ENCODE results near the gene ULK4. TPM values are rescaled to one million over a fixed set of nuclear protein-coding genes. Genes with fewer than 3 reads are reported as not detected.

ULK4 gene
- total RNA-seq, 2 experiments from 2014 or later, result 21.0 to 21.6 TPM

DNA sequence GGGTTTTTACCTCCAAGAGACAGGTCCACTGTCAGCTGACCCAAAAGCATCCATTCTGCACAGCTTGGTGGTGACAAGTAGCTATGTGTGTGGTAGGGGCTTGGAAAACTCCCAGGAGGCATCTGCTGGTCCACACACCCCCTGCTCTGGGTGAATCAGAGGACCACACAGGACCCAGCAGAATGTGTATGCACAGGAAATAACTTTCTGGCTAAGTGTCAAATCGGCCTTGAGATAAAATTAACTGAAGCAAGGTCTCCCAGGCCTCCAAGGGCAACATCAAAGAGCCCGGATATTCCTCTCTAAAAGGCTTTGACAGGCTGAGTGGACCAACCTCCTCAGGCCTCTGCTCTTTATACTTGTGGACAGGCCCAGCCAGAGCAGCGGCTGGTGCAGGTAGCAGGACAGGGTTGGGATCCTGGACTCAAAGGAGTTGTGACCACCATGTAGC lies 696.1 kb downstream of the ULK4 start:
- H3K27ac Mint-ChIP-seq, result no peak overlapping the region
- no peaks in the 10 kb centered on the region for H3K9me3 Mint-ChIP-seq
- POLR2A ChIA-PET, result no interaction called here
- no peaks in the 10 kb centered on the region for H3K4me1 Mint-ChIP-seq
- H3K4me3 Mint-ChIP-seq, result no peak overlapping the region
- H3K27me3 Mint-ChIP-seq, result no peaks in the 10 kb centered on the region
- H3K36me3 Mint-ChIP-seq (ENCODE audit: low read depth), result no peaks in the 10 kb centered on the region
- CTCF ChIA-PET, result no interaction called here
- DNase-seq, result no peak

DNA sequence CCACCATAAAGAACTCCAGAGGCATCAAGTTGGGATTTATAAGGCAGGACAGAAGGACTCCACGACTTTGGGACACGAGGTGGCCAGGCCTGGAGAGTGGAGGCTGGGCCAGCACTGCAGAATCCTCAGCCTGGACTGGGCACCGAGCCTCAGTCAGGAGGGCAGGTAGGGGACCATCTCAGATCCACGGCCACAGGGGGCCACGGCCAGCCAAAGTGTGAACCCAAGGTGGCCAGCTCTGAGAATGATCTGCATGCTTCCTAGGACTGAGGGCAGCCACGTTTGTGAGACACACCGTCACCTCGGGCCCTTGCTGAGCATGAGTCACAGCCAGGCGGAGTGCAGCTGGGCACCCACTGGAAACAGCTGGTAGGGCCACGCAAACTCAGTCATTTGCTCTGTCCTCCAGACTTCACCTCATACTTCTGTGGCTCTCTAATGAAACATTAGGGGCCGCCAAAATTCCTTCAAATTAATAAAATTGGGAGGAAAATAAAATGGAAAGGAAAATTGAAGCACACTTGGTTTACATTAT lies 696.8 kb downstream of the ULK4 start:
- CTCF ChIA-PET, result no interaction called here
- no peaks in the 10 kb centered on the region for H3K36me3 Mint-ChIP-seq (ENCODE audit: low read depth)
- POLR2A ChIA-PET, result no interaction called here
- no peaks in the 10 kb centered on the region for H3K27me3 Mint-ChIP-seq
- no peak for DNase-seq
- no peak overlapping the region for H3K27ac Mint-ChIP-seq
- H3K4me3 Mint-ChIP-seq, result no peak overlapping the region
- no peaks in the 10 kb centered on the region for H3K9me3 Mint-ChIP-seq
- no peaks in the 10 kb centered on the region for H3K4me1 Mint-ChIP-seq

- Mint-ChIP-seq H3K36me3 (ENCODE audit: low read depth) (no peaks in the 10 kb centered on the region), H3K27me3 (no peaks in the 10 kb centered on the region), H3K4me3 (no peak overlapping the region), H3K9me3 (no peaks in the 10 kb centered on the region), H3K27ac (no peak overlapping the region), H3K4me1 (no peaks in the 10 kb centered on the region)
- ChIA-PET CTCF (no interaction called here), POLR2A (no interaction called here)
- DNase-seq, result no peak
These were observed 701.8 kb downstream of the ULK4 start for GRCh38 chr3:41260063-41260450.

DNA sequence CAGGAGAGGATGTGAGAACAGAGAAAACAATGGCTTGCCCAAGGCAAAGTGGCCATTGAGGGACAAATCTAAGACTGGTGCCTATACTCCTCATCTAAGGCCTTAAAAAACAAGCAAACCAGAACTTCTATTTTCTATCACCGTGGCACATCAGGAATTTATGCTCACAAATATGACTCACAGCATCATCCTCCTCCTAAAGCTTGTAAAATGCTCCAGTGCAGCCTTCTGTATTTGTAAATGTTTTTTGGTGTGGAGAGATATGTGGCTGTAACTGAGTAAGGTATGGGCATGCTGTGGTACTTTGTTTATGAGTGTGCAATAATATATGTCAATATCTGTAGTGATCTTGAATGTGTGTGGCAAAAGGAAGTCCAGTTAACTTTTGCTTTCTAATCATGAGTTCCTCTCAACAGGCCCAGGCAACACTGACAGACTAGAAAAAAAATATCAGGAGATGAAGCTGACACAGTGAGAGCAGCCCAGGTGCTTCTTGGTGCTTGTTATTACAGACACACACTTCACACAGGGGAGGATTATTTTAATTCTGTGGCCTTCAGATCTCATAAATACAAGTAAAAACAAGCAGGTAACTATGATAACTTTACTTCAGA lies 702.3 kb downstream of the ULK4 start:
- no peak overlapping the region for H3K27ac Mint-ChIP-seq
- ChIA-PET CTCF (no interaction called here), POLR2A (no interaction called here)
- H3K9me3 Mint-ChIP-seq, result no peaks in the 10 kb centered on the region
- no peak for DNase-seq
- H3K4me3 Mint-ChIP-seq, result no peak overlapping the region
- H3K27me3 Mint-ChIP-seq, result no peaks in the 10 kb centered on the region
- no peaks in the 10 kb centered on the region for H3K36me3 Mint-ChIP-seq (ENCODE audit: low read depth)
- no peaks in the 10 kb centered on the region for H3K4me1 Mint-ChIP-seq

- H3K27ac Mint-ChIP-seq, result no peak overlapping the region
- H3K9me3 Mint-ChIP-seq, result no peaks in the 10 kb centered on the region
- H3K36me3 Mint-ChIP-seq (ENCODE audit: low read depth), result no peaks in the 10 kb centered on the region
- H3K27me3 Mint-ChIP-seq, result no peaks in the 10 kb centered on the region
- no peak overlapping the region for H3K4me3 Mint-ChIP-seq
- DNase-seq, result no peak
- H3K4me1 Mint-ChIP-seq, result no peaks in the 10 kb centered on the region
- ChIA-PET CTCF (no interaction called here), POLR2A (no interaction called here)
These were observed 703.6 kb downstream of the ULK4 start for GRCh38 chr3:41258239-41258800.

DNA sequence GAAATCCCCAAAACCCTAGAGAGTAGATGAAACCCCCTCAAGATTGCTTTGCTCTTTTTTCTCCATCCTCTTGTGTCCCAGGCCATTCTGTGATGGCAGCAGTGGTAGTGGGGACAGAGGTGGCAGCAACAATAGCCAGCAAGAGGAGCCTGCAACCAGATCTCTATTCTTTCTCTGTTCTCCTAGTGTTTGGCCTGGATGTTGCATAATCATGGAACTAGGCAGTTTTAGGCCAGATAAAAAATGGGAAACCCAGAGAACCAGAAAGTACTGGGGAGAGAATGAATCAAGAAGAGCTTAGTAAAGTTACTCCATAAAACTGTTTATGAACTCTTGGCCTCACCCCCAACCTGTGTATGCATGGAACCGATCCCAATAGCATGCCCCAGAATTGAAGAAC lies 710.3 kb downstream of the ULK4 start:
- H3K4me1 Mint-ChIP-seq, result no peaks in the 10 kb centered on the region
- peaks cover 5% of the 10 kb centered on the region for H3K9me3 Mint-ChIP-seq
- H3K4me3 Mint-ChIP-seq, result no peak overlapping the region
- no peak overlapping the region for H3K27ac Mint-ChIP-seq
- ChIA-PET POLR2A (no interaction called here), CTCF (no interaction called here)
- no peaks in the 10 kb centered on the region for H3K36me3 Mint-ChIP-seq (ENCODE audit: low read depth)
- no peaks in the 10 kb centered on the region for H3K27me3 Mint-ChIP-seq
- no peak for DNase-seq

DNA sequence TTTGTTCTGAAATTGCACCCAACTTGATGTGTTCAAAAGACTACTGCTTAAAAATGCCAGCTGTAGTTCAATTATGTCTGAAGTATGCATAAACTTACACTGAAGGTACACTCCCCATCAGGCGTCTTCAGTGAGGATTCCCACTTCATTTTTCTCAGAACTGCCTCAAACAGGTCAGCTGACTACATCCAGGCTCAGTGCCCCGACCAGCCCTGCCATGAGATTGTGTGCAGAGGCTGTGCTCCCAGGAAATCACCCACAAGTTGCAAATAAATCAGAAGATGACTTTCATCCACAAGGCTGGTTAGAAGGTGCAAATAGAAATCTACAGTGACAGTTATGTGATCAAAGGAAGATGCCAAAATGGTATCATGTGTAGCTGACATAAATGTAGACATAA lies 711.1 kb downstream of the ULK4 start:
- ChIA-PET CTCF (no interaction called here), POLR2A (no interaction called here)
- H3K27me3 Mint-ChIP-seq, result no peaks in the 10 kb centered on the region
- no peaks in the 10 kb centered on the region for H3K4me1 Mint-ChIP-seq
- no peak overlapping the region for H3K27ac Mint-ChIP-seq
- peaks cover 5% of the 10 kb centered on the region for H3K9me3 Mint-ChIP-seq
- H3K36me3 Mint-ChIP-seq (ENCODE audit: low read depth), result no peaks in the 10 kb centered on the region
- H3K4me3 Mint-ChIP-seq, result no peak overlapping the region
- no peak for DNase-seq

- H3K9me3 Mint-ChIP-seq, result peaks cover 5% of the 10 kb centered on the region
- no peak for DNase-seq
- H3K4me3 Mint-ChIP-seq, result no peak overlapping the region
- no peak overlapping the region for H3K27ac Mint-ChIP-seq
- CTCF ChIA-PET, result no interaction called here
- no peaks in the 10 kb centered on the region for H3K4me1 Mint-ChIP-seq
- no peaks in the 10 kb centered on the region for H3K36me3 Mint-ChIP-seq (ENCODE audit: low read depth)
- POLR2A ChIA-PET, result no interaction called here
- H3K27me3 Mint-ChIP-seq, result no peaks in the 10 kb centered on the region
These were observed 712.6 kb downstream of the ULK4 start for GRCh38 chr3:41249318-41249717.

GRCh38 chr3:41248525-41248924 lies 713.4 kb downstream of the ULK4 start:
- peaks cover 5% of the 10 kb centered on the region for H3K9me3 Mint-ChIP-seq
- no peaks in the 10 kb centered on the region for H3K4me1 Mint-ChIP-seq
- no peak overlapping the region for H3K4me3 Mint-ChIP-seq
- no peaks in the 10 kb centered on the region for H3K36me3 Mint-ChIP-seq (ENCODE audit: low read depth)
- CTCF ChIA-PET, result no interaction called here
- H3K27ac Mint-ChIP-seq, result no peak overlapping the region
- no peak for DNase-seq
- H3K27me3 Mint-ChIP-seq, result no peaks in the 10 kb centered on the region
- POLR2A ChIA-PET, result no interaction called here

GRCh38 chr3:41247055-41248004 lies 714.6 kb downstream of the ULK4 start:
- no peak overlapping the region for H3K27ac Mint-ChIP-seq
- CTCF ChIA-PET, result interaction anchor here (0.7 kb wide), 2 partner anchors 9 to 11 kb away, joined by 3 read pairs; no protein-coding TSS in a partner anchor

GRCh38 chr3:41244620-41245336 lies 717.1 kb downstream of the ULK4 start:
- Mint-ChIP-seq H3K27me3 (no peaks in the 10 kb centered on the region), H3K4me1 (no peaks in the 10 kb centered on the region), H3K4me3 (no peak overlapping the region), H3K36me3 (ENCODE audit: low read depth) (peaks cover 12% of the 10 kb centered on the region), H3K27ac (no peak overlapping the region), H3K9me3 (no peaks in the 10 kb centered on the region)
- DNase-seq, result no peak
- ChIA-PET POLR2A (no interaction called here), CTCF (interaction anchor here (1.0 to 2.1 kb wide), 3 partner anchors 9 to 174 kb away, joined by 3 to 9 read pairs (median 4); no protein-coding TSS in a partner anchor)

More at GRCh38 chr3:41247055-41248004, 714.6 kb downstream of the ULK4 start:
- Mint-ChIP-seq H3K27me3 (no peaks in the 10 kb centered on the region), H3K4me3 (no peak overlapping the region), H3K9me3 (peaks cover 3% of the 10 kb centered on the region), H3K36me3 (ENCODE audit: low read depth) (no peaks in the 10 kb centered on the region), H3K4me1 (no peaks in the 10 kb centered on the region)
- POLR2A ChIA-PET, result no interaction called here
- DNase-seq, result no peak

DNA sequence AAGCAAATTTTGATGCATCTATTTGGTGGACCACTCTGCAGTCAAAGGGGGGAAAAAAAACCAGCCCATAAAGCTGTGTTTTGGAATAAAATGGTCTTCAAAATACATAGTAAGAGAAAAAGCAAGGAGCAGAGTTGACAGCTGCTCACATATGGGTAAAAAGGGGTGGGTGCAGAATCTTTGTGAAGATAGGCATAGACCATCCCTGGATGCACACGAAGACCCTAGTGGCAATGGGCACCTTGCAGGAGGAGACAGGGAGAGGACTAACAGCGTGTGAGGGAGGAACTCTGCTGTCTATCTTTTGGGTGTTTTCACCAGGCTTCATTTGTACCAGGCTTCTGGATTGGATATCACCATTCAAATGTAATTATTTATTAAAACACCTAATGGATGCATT lies 718.7 kb downstream of the ULK4 start:
- Mint-ChIP-seq H3K4me3 (no peak overlapping the region), H3K9me3 (no peaks in the 10 kb centered on the region), H3K27ac (no peak overlapping the region), H3K4me1 (no peaks in the 10 kb centered on the region), H3K27me3 (no peaks in the 10 kb centered on the region), H3K36me3 (ENCODE audit: low read depth) (peaks cover 27% of the 10 kb centered on the region)
- ChIA-PET POLR2A (no interaction called here), CTCF (interaction anchor here (1.0 to 2.1 kb wide), 2 partner anchors 9 to 27 kb away, joined by 3 to 9 read pairs; no protein-coding TSS in a partner anchor)
- no peak for DNase-seq
